ENCODE measurements around the gene FAM234A.
"Not testable (repeated sequence)": the region's sequence is repeated elsewhere in the genome, so short reads cannot be mapped to it uniquely, and the experiment has no call there.

The FAM234A gene

GRCh38 chr16:230351-230750, 4.3 kb upstream of the FAM234A start:
- not testable (repeated sequence) for DNase-seq (ENCODE audit: low read depth)

DNA sequence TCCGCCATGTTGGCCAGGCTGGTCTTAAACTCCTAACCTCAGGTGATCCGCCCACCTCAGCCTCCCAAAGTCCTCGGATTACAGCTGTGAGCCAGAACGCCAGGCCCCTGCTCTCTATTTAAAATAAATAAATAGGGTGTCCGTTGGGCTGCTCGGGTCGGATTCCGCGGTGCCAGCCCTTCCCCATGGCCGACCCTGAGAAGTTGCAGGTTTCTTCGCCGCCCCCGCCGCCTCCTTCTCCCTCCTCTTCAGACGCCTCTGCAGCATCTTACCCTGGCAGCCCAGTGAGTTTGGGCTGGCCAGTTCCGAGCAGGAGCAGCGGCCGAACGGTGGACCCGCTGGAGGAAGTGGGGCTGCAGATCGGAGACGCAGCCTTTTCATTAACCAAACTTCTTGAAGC, 3.7 kb upstream of the FAM234A start:
- DNase-seq (ENCODE audit: low read depth), result no peak

GRCh38 chr16:239948-240277, 5.3 kb downstream of the FAM234A start:
- DNase-seq (ENCODE audit: low read depth), result no peak

DNA sequence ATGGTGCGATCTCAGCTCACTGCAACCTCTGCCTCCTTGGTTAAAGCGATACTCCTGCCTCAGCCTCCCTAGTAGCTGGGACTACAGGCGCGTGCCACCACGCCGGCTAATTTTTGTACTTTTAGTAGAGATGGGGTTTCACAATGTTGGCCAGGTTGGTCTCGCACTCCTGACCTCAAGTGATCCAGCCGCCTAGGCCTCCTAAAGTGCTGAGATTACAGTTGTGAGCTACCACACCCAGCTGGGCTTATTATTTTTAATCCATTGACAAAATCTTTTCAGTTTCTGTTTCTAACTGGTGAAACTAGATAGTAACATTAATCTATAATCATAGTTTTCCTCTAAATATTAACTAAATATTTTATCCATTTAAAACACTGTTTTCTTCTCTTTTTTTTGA, 5.9 kb downstream of the FAM234A start:
- no peak for DNase-seq (ENCODE audit: low read depth)

DNA sequence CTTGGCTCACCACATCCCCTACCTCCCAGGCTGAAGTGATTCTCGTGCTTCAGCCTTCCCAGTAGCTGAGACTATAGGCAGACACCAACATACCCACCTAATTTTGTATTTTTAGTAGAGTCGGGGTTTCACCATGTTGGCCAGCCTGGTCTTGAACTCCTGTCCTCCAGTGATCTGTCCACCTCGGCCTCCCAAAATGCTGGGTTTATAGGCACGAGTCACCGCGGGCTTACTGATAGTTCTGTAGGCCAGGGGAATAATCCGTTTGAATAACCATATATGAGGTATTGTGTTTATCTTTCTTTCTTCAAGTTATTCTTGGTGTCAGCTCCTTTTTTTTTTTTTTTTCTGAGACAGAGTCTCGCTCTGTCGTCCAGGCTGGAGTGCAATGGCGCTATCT, 7.7 kb downstream of the FAM234A start:
- DNase-seq (ENCODE audit: low read depth), result no peak

DNA sequence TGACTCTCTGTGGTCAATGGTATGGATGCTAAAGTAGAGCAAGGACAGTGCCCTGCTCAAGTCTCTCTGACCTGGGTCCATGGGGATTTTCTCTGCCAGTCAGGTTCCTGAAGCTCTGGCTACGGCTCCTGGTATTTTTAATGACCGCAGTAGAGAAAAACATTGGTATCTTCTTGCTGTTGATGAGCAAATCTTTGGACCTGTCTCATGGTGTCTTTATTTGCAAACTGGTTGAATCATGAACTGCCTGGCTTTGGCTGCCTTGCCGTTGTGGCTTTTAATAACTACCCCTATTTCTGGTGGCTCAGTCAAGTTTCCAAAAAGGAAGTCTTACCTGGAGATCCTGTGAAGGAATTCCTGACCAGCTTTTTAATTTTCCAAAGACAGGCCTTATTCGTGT, 8.7 kb downstream of the FAM234A start:
- no peak for DNase-seq (ENCODE audit: low read depth)

DNA sequence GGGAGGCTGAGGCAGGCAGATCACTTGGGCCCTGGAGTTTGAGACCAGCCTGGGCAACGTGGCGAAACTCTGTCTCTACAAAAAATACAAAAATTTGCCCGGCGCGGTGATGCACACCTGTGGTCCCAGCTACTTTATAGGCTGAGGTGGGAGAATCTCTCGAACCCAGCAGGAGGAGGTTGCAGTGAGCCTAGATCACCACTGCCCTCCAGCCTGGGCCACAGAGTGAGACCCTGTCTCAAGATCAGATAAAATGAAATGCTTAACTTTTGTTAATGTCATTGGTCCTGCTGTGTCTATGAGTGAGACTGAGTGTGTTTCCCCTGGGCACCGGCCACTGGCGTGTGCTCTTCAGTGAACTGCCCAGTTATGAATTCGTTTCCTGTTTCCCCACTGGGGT, 10.5 kb downstream of the FAM234A start:
- no peak for DNase-seq (ENCODE audit: low read depth)

GRCh38 chr16:247027-247426, 12.4 kb downstream of the FAM234A start:
- no peak for DNase-seq (ENCODE audit: low read depth)

- no peak for DNase-seq (ENCODE audit: low read depth)
Observed at GRCh38 chr16:249431-249830, 14.8 kb downstream of the FAM234A start.

GRCh38 chr16:252366-253337, 18.0 kb downstream of the FAM234A start:
- no peak for DNase-seq (ENCODE audit: low read depth)

DNA sequence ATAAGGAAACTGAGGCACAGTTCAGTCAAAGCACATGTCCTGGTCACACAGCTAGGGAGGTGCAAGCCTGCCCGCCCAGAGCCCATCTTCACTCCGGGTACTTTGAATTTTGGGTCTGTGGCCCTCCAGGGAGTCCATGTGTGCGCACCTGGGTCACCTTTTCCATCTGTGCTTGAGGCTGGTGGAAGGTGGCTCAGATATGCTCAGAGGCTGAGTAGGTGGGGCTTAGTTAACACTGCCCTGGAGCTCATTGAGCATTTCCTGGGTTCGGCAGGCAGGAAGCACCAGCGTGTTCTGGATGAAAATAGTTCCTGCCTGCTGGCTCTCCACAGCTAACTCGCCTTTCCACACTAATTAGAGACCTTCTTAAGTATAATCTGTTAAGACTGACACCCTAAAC, 19.2 kb downstream of the FAM234A start:
- DNase-seq (ENCODE audit: low read depth), result no peak

GRCh38 chr16:254461-254860, 19.8 kb downstream of the FAM234A start:
- no peak for DNase-seq (ENCODE audit: low read depth)

DNA sequence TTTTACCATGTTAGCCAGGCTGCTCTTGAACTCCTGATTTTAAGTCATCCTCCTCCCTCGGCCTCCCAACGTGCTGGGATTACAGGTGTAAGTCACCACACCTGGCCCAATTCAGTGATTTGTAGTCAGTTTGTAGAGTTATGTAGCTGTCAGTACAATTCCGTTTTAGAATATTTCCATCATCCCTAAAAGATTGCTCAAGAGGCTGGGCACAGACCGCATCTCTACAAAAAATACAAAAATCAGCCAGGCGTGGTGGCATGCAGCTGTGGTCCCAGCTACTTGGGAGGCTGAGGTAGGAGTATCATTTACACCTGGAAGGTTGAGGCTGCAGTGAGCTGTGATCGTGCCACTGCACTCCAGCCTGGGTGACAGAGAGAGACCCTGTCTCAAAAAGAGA, 20.6 kb downstream of the FAM234A start:
- no peak for DNase-seq (ENCODE audit: low read depth)

DNA sequence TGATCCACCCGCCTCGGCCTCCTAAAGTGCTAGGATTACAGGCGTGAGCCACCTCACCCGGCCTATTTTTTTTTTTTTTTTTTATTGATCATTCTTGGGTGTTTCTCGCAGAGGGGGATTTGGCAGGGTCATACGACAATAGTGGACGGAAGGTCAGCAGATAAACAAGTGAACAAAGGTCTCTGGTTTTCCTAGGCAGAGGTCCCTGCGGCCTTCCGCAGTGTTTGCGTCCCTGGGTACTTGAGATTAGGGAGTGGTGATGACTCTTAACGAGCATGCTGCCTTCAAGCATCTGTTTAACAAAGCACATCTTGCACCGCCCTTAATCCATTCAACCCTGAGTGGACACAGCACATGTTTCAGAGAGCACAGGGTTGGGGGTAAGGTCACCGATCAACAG, 23.5 kb downstream of the FAM234A start:
- not testable (repeated sequence) for DNase-seq (ENCODE audit: low read depth)

DNA sequence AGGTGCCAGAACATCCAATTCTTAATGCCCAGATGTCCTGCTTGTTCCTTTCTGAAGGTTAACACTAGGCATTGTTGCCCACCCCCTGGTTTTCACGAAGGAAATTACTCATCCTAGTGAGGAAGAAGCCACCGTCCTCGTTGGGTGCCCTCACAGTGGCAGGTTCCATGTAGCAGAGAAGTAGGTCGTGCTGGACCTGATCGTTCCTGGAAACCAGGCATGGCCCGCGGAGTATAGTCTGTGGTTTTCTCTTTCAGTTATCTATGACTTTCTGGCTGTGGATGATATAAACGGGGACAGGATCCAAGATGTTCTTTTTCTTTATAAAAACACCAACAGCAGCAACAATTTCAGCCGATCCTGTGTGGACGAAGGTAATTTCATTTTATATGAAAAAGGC, 24.6 kb downstream of the FAM234A start:
- DNase-seq (ENCODE audit: low read depth), result no peak

- no peak for DNase-seq (ENCODE audit: low read depth)
Observed at GRCh38 chr16:259814-260253, 25.2 kb downstream of the FAM234A start.

DNA sequence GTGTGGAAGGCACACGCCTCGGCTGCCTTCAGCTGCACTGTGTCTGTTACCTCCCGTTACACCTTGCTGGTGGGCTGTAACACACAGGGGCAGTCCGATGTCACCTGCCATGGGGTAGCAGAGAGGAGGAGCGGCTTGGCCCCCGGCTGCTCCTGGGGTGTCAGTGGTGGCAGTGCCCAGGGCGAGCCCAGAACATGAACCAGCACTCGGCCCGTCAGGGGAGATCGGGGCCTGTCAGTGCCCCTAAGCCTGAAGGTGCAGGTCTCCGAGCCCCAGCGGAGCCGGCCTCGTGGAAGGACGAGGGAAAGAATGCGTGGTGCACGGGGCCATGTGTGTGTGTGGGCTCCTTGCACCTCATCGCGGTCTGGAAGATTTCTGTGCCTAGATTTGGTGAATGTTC, 25.7 kb downstream of the FAM234A start:
- DNase-seq (ENCODE audit: low read depth), result no peak

GRCh38 chr16:261031-261691, 26.5 kb downstream of the FAM234A start:
- DNase-seq (ENCODE audit: low read depth), result no peak

GRCh38 chr16:262121-262745, 27.6 kb downstream of the FAM234A start:
- DNase-seq (ENCODE audit: low read depth), result no peak

- DNase-seq (ENCODE audit: low read depth), result no peak
Observed at GRCh38 chr16:263182-263774, 28.7 kb downstream of the FAM234A start.

GRCh38 chr16:263944-264343, 29.3 kb downstream of the FAM234A start:
- no peak for DNase-seq (ENCODE audit: low read depth)

- no peak for DNase-seq (ENCODE audit: low read depth)
Observed at GRCh38 chr16:264440-264951, 29.9 kb downstream of the FAM234A start.
